ENCODE measurements around the gene MYL4. TPM values are rescaled to one million over a fixed set of nuclear protein-coding genes. Genes with fewer than 3 reads are reported as not detected.

Gene MYL4
- total RNA-seq, 1 experiment from 2014 or later: 0.66 TPM

- Mint-ChIP-seq H3K27me3 (ENCODE audit: low read depth) (peaks cover 5% of the 10 kb centered on the region; the same call in 1 of the 2 replicates), H3K9me3 (no peaks in the 10 kb centered on the region), H3K27ac (no peak overlapping the region), H3K4me1 (no peaks in the 10 kb centered on the region), H3K36me3 (ENCODE audit: insufficient read depth in 1 of 3, low read depth in 3 of 3) (no peaks in the 10 kb centered on the region), H3K4me3 (no peak overlapping the region)
- Histone ChIP-seq H2BK15ac (ENCODE audit: low read depth, low read length) (no peak overlapping the region), H3K79me1 (ENCODE audit: insufficient read depth, low read depth, low read length, poor library complexity, severe bottlenecking) (no peaks in the 10 kb centered on the region), H2AK5ac (ENCODE audit: insufficient read length, low read length) (no peak overlapping the region), H2BK12ac (ENCODE audit: insufficient read length, low read depth, low read length) (no peak overlapping the region), H3K56ac (ENCODE audit: insufficient read length, low read depth, low read length) (no peak overlapping the region), H3K79me2 (ENCODE audit: insufficient read depth, low read length) (no peaks in the 10 kb centered on the region), H4K91ac (ENCODE audit: insufficient read length, low read depth, low read length) (no peak overlapping the region), H3K9ac (ENCODE audit: extremely low read depth, insufficient read length, low read length) (no peak overlapping the region), H4K20me1 (ENCODE audit: control insufficient read depth, insufficient read depth, insufficient read length) (no peaks in the 10 kb centered on the region), H3T11ph (ENCODE audit: low read length) (no peak overlapping the region), H3K9me3 (ENCODE audit: control insufficient read depth, low read depth, low read length) (no peaks in the 10 kb centered on the region), H3K4me1 (ENCODE audit: insufficient read depth, low read length) (no peaks in the 10 kb centered on the region), H3K14ac (ENCODE audit: insufficient read depth, low read length) (no peak overlapping the region; the same call in 1 of the 2 replicates), H3K27ac (ENCODE audit: insufficient read length, low read depth, low read length) (no peak overlapping the region), H2BK120ac (ENCODE audit: low read depth, low read length, poor library complexity, severe bottlenecking) (no peak overlapping the region), H2BK5ac (ENCODE audit: insufficient read length, low read length) (no peak overlapping the region), H2BK20ac (ENCODE audit: low read depth, low read length, poor library complexity, severe bottlenecking) (no peak overlapping the region), H3K4me2 (ENCODE audit: insufficient read depth, insufficient read length, low read length) (no peak overlapping the region), H3K23me2 (ENCODE audit: insufficient read length, low read depth, low read length, poor library complexity, severe bottlenecking) (no peaks in the 10 kb centered on the region), H3K23ac (ENCODE audit: insufficient read length, low read depth, low read length) (no peak overlapping the region), H3K18ac (ENCODE audit: insufficient read length, low read depth, low read length) (no peak overlapping the region), H3K4ac (ENCODE audit: low read depth, low read length) (no peak overlapping the region), H4K8ac (replicated peaks; ENCODE audit: insufficient read length, low read depth, low read length) (no peak overlapping the region), H4K5ac (ENCODE audit: insufficient read length, low read depth, low read length) (no peak overlapping the region), H2AFZ (ENCODE audit: low read length) (no peak overlapping the region), H3K27me3 (ENCODE audit: insufficient read depth, low read length) (no peaks in the 10 kb centered on the region)
- WGBS (ENCODE audit: extremely low coverage, insufficient read length, low lambda C conversion rate): no CpG with 5 or more reads among the region's 9 CpGs
- no peak for DNase-seq
- no peak for TF ChIP-seq CTCF (conservative IDR thresholded peaks at IDR 0.05)
Observed at GRCh38 chr17:47243737-47244598, 34.8 kb downstream of the MYL4 start.
